ENCODE data around the gene EIF5.

EIF5 gene

GRCh38 chr14:103360548-103360947, 26.5 kb downstream of the EIF5 start:
- no peak overlapping the region for H3K4me3 ChIP-seq (ENCODE audit: low read depth, low read length)
- TF ChIP-seq CTCF (IDR thresholded peaks at IDR 0.05; ENCODE audit: borderline replicate concordance, insufficient read depth, low read depth, low read length): no peak

GRCh38 chr14:103361867-103362266, 27.8 kb downstream of the EIF5 start:
- H3K4me3 ChIP-seq (ENCODE audit: low read depth, low read length): no peak overlapping the region
- no peak for TF ChIP-seq CTCF (IDR thresholded peaks at IDR 0.05; ENCODE audit: borderline replicate concordance, insufficient read depth, low read depth, low read length)

- no peak for TF ChIP-seq CTCF (IDR thresholded peaks at IDR 0.05; ENCODE audit: borderline replicate concordance, insufficient read depth, low read depth, low read length)
- H3K4me3 ChIP-seq (ENCODE audit: low read depth, low read length): no peak overlapping the region
These were observed 28.7 kb downstream of the EIF5 start for GRCh38 chr14:103362780-103363179.

GRCh38 chr14:103366741-103367140, 32.7 kb downstream of the EIF5 start:
- TF ChIP-seq CTCF (IDR thresholded peaks at IDR 0.05; ENCODE audit: borderline replicate concordance, insufficient read depth, low read depth, low read length): no peak
- no peak overlapping the region for H3K4me3 ChIP-seq (ENCODE audit: low read depth, low read length)

- no peak for TF ChIP-seq CTCF (IDR thresholded peaks at IDR 0.05; ENCODE audit: borderline replicate concordance, insufficient read depth, low read depth, low read length)
- no peak overlapping the region for H3K4me3 ChIP-seq (ENCODE audit: low read depth, low read length)
These were observed 34.0 kb downstream of the EIF5 start for GRCh38 chr14:103367995-103368394.

- TF ChIP-seq CTCF (IDR thresholded peaks at IDR 0.05; ENCODE audit: borderline replicate concordance, insufficient read depth, low read depth, low read length): no peak
- no peak overlapping the region for H3K4me3 ChIP-seq (ENCODE audit: low read depth, low read length)
These were observed 36.0 kb downstream of the EIF5 start for GRCh38 chr14:103370087-103370486.

GRCh38 chr14:103372017-103372416, 38.0 kb downstream of the EIF5 start:
- no peak overlapping the region for H3K4me3 ChIP-seq (ENCODE audit: low read depth, low read length)
- TF ChIP-seq CTCF (IDR thresholded peaks at IDR 0.05; ENCODE audit: borderline replicate concordance, insufficient read depth, low read depth, low read length): no peak

Measured in GM12875 (cell line).